IMR-90 (cell line): ENCODE data around the gene KLHL17.

ENCODE experiments used
- BHLHE40 ChIP-seq: fragments of 150-350 bp; IDR thresholded peaks from 2 replicates; pipeline ENCODE4 v1.6.1; 2016; ENCODE audit warnings: mild to moderate bottlenecking, low read depth, low read length
- CEBPB ChIP-seq: IDR thresholded peaks from 2 replicates; pipeline ENCODE4 v1.6.1; 2012; ENCODE audit warnings: low read depth, low read length, improper control_type of control experiment
- CHD1 ChIP-seq: IDR thresholded peaks from 2 replicates; pipeline ENCODE4 v1.6.1; 2012; ENCODE audit warnings: low read depth, low read length, improper control_type of control experiment
- MAZ ChIP-seq: IDR thresholded peaks from 2 replicates; pipeline ENCODE4 v1.6.1; 2012; ENCODE audit warnings: low read depth, mild to moderate bottlenecking, low read length, improper control_type of control experiment, moderate library complexity, borderline replicate concordance
- MXI1 ChIP-seq: IDR thresholded peaks from 2 replicates; pipeline ENCODE4 v1.6.1; 2012; ENCODE audit warnings: low read depth, mild to moderate bottlenecking, low read length, moderate library complexity, borderline replicate concordance
- POLR2A ChIP-seq: IDR thresholded peaks from 2 replicates; pipeline ENCODE4 v1.6.1; 2012; ENCODE audit warnings: mild to moderate bottlenecking, low read depth, low read length
- RCOR1 ChIP-seq: IDR thresholded peaks from 2 replicates; pipeline ENCODE4 v1.6.1; 2012; ENCODE audit warnings: mild to moderate bottlenecking, low read length, improper control_type of control experiment; ENCODE audit not compliant: insufficient replicate concordance
- RFX5 ChIP-seq: IDR thresholded peaks from 2 replicates; pipeline ENCODE4 v1.8.0; 2012; ENCODE audit warnings: low read depth, mild to moderate bottlenecking, low read length, moderate library complexity
- SMC3 ChIP-seq: fragments of 150-350 bp; IDR thresholded peaks from 2 replicates; pipeline ENCODE4 v1.6.1; 2016; ENCODE audit warnings: low read depth, mild to moderate bottlenecking, antibody characterized with exemption, low read length, moderate library complexity
- TF ChIP-seq, protein P1 (sequence below): conservative IDR thresholded peaks from 2 replicates; pipeline ENCODE4 v1.5.1; 2012; ENCODE audit warnings: mild to moderate bottlenecking, low read depth, low read length, improper control_type of control experiment
- TF ChIP-seq, protein P2 (sequence below): fragments of 150-350 bp; IDR thresholded peaks from 2 replicates; pipeline ENCODE4 v1.6.1; 2016; ENCODE audit warnings: low read depth, mild to moderate bottlenecking, low read length, moderate library complexity, borderline replicate concordance
- TF ChIP-seq, protein P3 (sequence below): fragments of 150-350 bp; IDR thresholded peaks from 2 replicates; pipeline ENCODE4 v1.6.1; 2017; ENCODE audit warnings: mild to moderate bottlenecking, antibody characterized with exemption, low read length, low read depth

DNA sequence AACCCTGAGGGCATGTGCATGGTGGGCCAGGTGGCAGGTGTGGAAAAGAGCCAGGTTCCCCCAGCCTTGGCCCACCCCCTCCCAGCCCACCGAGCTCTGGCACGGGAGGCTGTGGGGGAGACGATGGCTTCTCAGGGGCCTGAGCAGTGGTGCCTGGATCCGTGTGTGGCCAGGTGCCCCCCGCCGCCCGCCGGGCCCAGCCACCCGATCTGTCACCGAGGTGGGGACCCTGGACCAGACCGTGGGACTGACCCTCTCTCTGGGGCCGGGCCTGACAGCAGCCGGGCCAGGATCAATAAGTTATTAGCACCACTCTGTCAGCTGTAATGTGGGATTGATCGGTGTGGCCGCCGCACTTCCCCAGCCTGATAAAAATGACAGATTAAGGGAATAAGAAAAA, 22.9 kb upstream of the KLHL17 start:
- TF ChIP-seq POLR2A (no peak), SMC3 (no peak), MAZ (no peak), CEBPB (no peak), MXI1 (no peak), CHD1 (no peak), BHLHE40 (no peak), RCOR1 (no peak), RFX5 (no peak)
- TF ChIP-seq, protein P1, sequence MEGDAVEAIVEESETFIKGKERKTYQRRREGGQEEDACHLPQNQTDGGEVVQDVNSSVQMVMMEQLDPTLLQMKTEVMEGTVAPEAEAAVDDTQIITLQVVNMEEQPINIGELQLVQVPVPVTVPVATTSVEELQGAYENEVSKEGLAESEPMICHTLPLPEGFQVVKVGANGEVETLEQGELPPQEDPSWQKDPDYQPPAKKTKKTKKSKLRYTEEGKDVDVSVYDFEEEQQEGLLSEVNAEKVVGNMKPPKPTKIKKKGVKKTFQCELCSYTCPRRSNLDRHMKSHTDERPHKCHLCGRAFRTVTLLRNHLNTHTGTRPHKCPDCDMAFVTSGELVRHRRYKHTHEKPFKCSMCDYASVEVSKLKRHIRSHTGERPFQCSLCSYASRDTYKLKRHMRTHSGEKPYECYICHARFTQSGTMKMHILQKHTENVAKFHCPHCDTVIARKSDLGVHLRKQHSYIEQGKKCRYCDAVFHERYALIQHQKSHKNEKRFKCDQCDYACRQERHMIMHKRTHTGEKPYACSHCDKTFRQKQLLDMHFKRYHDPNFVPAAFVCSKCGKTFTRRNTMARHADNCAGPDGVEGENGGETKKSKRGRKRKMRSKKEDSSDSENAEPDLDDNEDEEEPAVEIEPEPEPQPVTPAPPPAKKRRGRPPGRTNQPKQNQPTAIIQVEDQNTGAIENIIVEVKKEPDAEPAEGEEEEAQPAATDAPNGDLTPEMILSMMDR, result no peak
- TF ChIP-seq, protein P2, sequence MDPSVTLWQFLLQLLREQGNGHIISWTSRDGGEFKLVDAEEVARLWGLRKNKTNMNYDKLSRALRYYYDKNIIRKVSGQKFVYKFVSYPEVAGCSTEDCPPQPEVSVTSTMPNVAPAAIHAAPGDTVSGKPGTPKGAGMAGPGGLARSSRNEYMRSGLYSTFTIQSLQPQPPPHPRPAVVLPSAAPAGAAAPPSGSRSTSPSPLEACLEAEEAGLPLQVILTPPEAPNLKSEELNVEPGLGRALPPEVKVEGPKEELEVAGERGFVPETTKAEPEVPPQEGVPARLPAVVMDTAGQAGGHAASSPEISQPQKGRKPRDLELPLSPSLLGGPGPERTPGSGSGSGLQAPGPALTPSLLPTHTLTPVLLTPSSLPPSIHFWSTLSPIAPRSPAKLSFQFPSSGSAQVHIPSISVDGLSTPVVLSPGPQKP, result no peak
- TF ChIP-seq, protein P3, sequence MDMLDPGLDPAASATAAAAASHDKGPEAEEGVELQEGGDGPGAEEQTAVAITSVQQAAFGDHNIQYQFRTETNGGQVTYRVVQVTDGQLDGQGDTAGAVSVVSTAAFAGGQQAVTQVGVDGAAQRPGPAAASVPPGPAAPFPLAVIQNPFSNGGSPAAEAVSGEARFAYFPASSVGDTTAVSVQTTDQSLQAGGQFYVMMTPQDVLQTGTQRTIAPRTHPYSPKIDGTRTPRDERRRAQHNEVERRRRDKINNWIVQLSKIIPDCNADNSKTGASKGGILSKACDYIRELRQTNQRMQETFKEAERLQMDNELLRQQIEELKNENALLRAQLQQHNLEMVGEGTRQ, result no peak
